ENCODE results near the gene RPP38. TPM values are rescaled to one million over a fixed set of nuclear protein-coding genes. Genes with fewer than 3 reads are reported as not detected.
A peak's percentile ranks its signal among the peaks of the same experiment; 100 is the strongest.

RPP38 gene
- total and polyA plus RNA-seq, 2 of the 13 experiments (the other 11 are each of a cell fraction or from before 2014, with no cell fraction given) = 11.7 to 16.4 TPM

- TF ChIP-seq, protein P1, sequence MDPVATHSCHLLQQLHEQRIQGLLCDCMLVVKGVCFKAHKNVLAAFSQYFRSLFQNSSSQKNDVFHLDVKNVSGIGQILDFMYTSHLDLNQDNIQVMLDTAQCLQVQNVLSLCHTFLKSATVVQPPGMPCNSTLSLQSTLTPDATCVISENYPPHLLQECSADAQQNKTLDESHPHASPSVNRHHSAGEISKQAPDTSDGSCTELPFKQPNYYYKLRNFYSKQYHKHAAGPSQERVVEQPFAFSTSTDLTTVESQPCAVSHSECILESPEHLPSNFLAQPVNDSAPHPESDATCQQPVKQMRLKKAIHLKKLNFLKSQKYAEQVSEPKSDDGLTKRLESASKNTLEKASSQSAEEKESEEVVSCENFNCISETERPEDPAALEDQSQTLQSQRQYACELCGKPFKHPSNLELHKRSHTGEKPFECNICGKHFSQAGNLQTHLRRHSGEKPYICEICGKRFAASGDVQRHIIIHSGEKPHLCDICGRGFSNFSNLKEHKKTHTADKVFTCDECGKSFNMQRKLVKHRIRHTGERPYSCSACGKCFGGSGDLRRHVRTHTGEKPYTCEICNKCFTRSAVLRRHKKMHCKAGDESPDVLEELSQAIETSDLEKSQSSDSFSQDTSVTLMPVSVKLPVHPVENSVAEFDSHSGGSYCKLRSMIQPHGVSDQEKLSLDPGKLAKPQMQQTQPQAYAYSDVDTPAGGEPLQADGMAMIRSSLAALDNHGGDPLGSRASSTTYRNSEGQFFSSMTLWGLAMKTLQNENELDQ (CRISPR knock-in tag; IDR thresholded peaks at IDR 0.05; ENCODE audit: borderline replicate concordance) = no peak
- peak; percentile 51; the same call in 1 of the 2 replicates for TF ChIP-seq SIN3B (IDR thresholded peaks at IDR 0.05; ENCODE audit: low read length)
- no peak for TF ChIP-seq TRIM24 (CRISPR knock-in tag; IDR thresholded peaks at IDR 0.05)
- no peak for TF ChIP-seq ZNF512 (CRISPR knock-in tag; IDR thresholded peaks at IDR 0.05)
- peak; percentile 3; the same call in 1 of the 2 replicates for TF ChIP-seq ARID5B (CRISPR knock-in tag; IDR thresholded peaks at IDR 0.05)
- TF ChIP-seq SMAD9 (CRISPR knock-in tag; IDR thresholded peaks at IDR 0.05) = no peak
- TF ChIP-seq, protein P2, sequence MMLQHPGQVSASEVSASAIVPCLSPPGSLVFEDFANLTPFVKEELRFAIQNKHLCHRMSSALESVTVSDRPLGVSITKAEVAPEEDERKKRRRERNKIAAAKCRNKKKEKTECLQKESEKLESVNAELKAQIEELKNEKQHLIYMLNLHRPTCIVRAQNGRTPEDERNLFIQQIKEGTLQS (CRISPR knock-in tag; IDR thresholded peaks at IDR 0.05) = no peak
- TF ChIP-seq ZNF790 (CRISPR knock-in tag; IDR thresholded peaks at IDR 0.05; ENCODE audit: borderline replicate concordance) = no peak
- TF ChIP-seq ZNF556 (CRISPR knock-in tag; IDR thresholded peaks at IDR 0.05; ENCODE audit: borderline replicate concordance) = peak; percentile 59; the same call in 1 of the 2 replicates
- TF ChIP-seq KDM2A (CRISPR knock-in tag; IDR thresholded peaks at IDR 0.05; ENCODE audit: borderline replicate concordance, low read depth) = peak; percentile 67; the same call in 1 of the 2 replicates
- peak; percentile 73 for TF ChIP-seq POGZ (CRISPR knock-in tag; IDR thresholded peaks at IDR 0.05)
- TF ChIP-seq HMG20A (CRISPR knock-in tag; IDR thresholded peaks at IDR 0.05; ENCODE audit: borderline replicate concordance) = no peak
- TF ChIP-seq, protein P3, sequence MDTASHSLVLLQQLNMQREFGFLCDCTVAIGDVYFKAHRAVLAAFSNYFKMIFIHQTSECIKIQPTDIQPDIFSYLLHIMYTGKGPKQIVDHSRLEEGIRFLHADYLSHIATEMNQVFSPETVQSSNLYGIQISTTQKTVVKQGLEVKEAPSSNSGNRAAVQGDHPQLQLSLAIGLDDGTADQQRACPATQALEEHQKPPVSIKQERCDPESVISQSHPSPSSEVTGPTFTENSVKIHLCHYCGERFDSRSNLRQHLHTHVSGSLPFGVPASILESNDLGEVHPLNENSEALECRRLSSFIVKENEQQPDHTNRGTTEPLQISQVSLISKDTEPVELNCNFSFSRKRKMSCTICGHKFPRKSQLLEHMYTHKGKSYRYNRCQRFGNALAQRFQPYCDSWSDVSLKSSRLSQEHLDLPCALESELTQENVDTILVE (CRISPR knock-in tag; IDR thresholded peaks at IDR 0.05) = no peak
- TF ChIP-seq, protein P4, sequence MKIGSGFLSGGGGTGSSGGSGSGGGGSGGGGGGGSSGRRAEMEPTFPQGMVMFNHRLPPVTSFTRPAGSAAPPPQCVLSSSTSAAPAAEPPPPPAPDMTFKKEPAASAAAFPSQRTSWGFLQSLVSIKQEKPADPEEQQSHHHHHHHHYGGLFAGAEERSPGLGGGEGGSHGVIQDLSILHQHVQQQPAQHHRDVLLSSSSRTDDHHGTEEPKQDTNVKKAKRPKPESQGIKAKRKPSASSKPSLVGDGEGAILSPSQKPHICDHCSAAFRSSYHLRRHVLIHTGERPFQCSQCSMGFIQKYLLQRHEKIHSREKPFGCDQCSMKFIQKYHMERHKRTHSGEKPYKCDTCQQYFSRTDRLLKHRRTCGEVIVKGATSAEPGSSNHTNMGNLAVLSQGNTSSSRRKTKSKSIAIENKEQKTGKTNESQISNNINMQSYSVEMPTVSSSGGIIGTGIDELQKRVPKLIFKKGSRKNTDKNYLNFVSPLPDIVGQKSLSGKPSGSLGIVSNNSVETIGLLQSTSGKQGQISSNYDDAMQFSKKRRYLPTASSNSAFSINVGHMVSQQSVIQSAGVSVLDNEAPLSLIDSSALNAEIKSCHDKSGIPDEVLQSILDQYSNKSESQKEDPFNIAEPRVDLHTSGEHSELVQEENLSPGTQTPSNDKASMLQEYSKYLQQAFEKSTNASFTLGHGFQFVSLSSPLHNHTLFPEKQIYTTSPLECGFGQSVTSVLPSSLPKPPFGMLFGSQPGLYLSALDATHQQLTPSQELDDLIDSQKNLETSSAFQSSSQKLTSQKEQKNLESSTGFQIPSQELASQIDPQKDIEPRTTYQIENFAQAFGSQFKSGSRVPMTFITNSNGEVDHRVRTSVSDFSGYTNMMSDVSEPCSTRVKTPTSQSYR (CRISPR knock-in tag; IDR thresholded peaks at IDR 0.05; ENCODE audit: borderline replicate concordance) = no peak
- 0 out of 2 replicates have a peak, but pooled peaks have one; percentile 60 for TF ChIP-seq NFKB2 (CRISPR knock-in tag; IDR thresholded peaks at IDR 0.05; ENCODE audit: borderline replicate concordance)
Measured at GRCh38 chr10:15088428-15089261, 8.5 kb upstream of the RPP38 start, which contains the start of gene ACBD7 (continued).
